Stimulated activated effector memory CD8-positive, alpha-beta T cell treated with anti-CD3 and anti-CD28 coated beads, Interleukin-12 subunit alpha, Interleukin-12 subunit beta, amount 100 ng/mL, for 72 hours (primary cell): ENCODE data around the gene NDFIP2.

Source experiments
- ATAC-seq: fragments of 150-1000 bp; cut with Tn5 transposase; 2 replicates; pipeline ENCODE4 v1.10.0; 2021
- DNase-seq, 2 donors: peaks; one replicate each; pipeline ENCODE4 v3.0.0; 2021 to 2022; ENCODE audit warnings: low spot score in 2 of 2
- H3K27ac Mint-ChIP-seq: one replicate; pipeline ENCODE4 v1.8.0; 2022; ENCODE audit warnings: mild to moderate bottlenecking, mixed read lengths
- H3K36me3 Mint-ChIP-seq: one replicate; pipeline ENCODE4 v1.8.0; 2022; ENCODE audit warnings: mild to moderate bottlenecking, mixed read lengths
- H3K4me1 Mint-ChIP-seq: one replicate; pipeline ENCODE4 v1.8.0; 2022; ENCODE audit warnings: mixed read lengths
- H3K4me3 Mint-ChIP-seq: one replicate; pipeline ENCODE4 v1.8.0; 2022; ENCODE audit warnings: mild to moderate bottlenecking, mixed read lengths
- H3K9me3 Mint-ChIP-seq: one replicate; pipeline ENCODE4 v1.8.0; 2022; ENCODE audit warnings: mixed read lengths

Gene NDFIP2

DNA sequence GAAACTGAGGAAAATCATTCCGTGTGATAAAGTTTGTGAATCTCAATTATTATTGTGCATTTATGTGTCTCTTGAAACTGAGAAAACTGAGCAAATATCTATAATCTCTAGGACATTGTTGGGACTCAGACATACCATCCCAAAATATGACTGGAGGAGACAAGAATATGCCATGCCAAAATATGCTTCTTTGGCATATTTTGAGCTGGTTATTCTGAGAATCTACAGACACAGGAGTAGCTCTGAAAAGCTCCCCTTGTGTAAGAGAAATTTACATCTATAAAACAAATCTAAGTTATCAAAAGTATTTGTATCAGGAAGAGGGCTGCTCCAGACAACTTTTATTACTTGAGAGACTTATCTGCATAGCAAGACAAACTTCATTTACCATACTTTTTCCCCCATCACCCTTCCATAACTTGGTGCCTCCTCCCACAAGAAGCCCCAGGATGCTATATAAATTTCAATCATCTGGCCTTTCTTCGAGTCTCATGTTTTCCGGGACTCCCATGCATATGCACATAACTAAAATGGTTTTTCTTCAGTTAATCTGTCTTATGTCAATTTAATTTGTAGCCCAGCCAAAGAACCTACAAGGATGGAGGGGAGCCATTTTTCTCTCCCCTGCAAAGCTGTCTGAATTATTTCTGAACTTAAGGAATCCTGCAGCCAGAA is 28.6 kb upstream of the NDFIP2 start:
- Mint-ChIP-seq H3K27ac (peak overlapping the region; percentile 94), H3K4me3 (peak overlapping the region; percentile 56), H3K9me3 (peaks cover 2% of the 10 kb centered on the region), H3K4me1 (peaks cover 76% of the 10 kb centered on the region), H3K36me3 (peaks cover 7% of the 10 kb centered on the region)
- DNase-seq (no peak), ATAC-seq (no peak)

GRCh38 chr13:79455331-79455730 is 25.6 kb upstream of the NDFIP2 start:
- H3K36me3 Mint-ChIP-seq = peaks cover 7% of the 10 kb centered on the region
- peak overlapping the region; percentile 88 for H3K27ac Mint-ChIP-seq
- no peak for DNase-seq
- no peak overlapping the region for H3K4me3 Mint-ChIP-seq
- ATAC-seq = no peak
- H3K9me3 Mint-ChIP-seq = peaks cover 2% of the 10 kb centered on the region
- H3K4me1 Mint-ChIP-seq = peaks cover 62% of the 10 kb centered on the region

DNA sequence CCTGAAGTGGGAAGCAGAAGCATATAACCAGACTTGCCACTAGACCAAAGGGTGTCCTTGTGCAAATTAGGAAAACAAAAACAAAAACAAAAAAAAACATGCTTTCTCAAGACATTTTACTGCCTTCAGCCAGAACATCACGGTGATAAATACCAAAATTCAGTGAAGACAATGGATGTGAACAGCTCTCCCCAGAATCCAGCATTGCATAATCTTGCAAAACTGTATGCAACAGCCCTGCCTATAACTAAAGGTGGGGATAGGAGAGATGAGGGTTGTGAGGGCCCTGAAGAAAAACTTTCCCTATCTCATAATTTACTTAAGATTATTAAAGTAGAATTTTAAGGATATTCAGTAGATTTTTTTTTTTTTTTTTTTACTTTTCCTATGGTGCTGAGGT is 24.9 kb upstream of the NDFIP2 start:
- no peak for ATAC-seq
- peaks cover 57% of the 10 kb centered on the region for H3K4me1 Mint-ChIP-seq
- H3K9me3 Mint-ChIP-seq = peaks cover 2% of the 10 kb centered on the region
- peak overlapping the region; percentile 88 for H3K27ac Mint-ChIP-seq
- H3K4me3 Mint-ChIP-seq = no peak overlapping the region
- H3K36me3 Mint-ChIP-seq = peaks cover 7% of the 10 kb centered on the region
- DNase-seq = no peak

- DNase-seq (no peak), ATAC-seq (peak; percentile 89)
- peaks cover 50% of the 10 kb centered on the region for H3K4me1 Mint-ChIP-seq
- peak overlapping the region; percentile 14 for H3K4me3 Mint-ChIP-seq
- no peaks in the 10 kb centered on the region for H3K36me3 Mint-ChIP-seq
- H3K27ac Mint-ChIP-seq = peak overlapping the region; percentile 88
- peaks cover 2% of the 10 kb centered on the region for H3K9me3 Mint-ChIP-seq
These were observed 24.1 kb upstream of the NDFIP2 start for GRCh38 chr13:79456656-79457365.

- no peaks in the 10 kb centered on the region for H3K36me3 Mint-ChIP-seq
- DNase-seq (no peak), ATAC-seq (no peak)
- peaks cover 45% of the 10 kb centered on the region for H3K4me1 Mint-ChIP-seq
- peak overlapping the region; percentile 88 for H3K27ac Mint-ChIP-seq
- peaks cover 2% of the 10 kb centered on the region for H3K9me3 Mint-ChIP-seq
- H3K4me3 Mint-ChIP-seq = peak overlapping the region; percentile 14
These were observed 23.6 kb upstream of the NDFIP2 start for GRCh38 chr13:79457390-79457789.

DNA sequence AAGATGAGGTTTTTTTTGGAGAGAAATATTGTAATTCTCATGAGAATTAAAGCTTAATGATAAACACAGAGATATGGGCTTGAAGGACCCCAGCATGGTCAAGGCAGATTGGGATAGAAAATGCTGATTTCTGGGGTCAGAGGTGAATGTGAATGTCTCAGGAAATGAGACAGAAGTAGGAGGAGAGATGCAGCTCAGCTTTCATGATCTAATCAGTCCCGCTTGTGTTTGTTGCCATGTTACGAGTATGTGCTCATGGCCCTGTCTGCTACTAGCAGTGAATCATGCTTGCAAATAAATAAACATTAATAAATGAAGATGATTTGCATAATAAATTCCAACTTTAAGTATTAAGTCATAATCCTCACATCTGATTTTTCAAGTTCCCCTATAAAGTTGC is 23.0 kb upstream of the NDFIP2 start:
- H3K27ac Mint-ChIP-seq = peak overlapping the region; percentile 88
- DNase-seq = no peak
- ATAC-seq = peak; percentile 87
- H3K4me3 Mint-ChIP-seq = peak overlapping the region; percentile 14
- H3K9me3 Mint-ChIP-seq = peaks cover 2% of the 10 kb centered on the region
- H3K4me1 Mint-ChIP-seq = peaks cover 39% of the 10 kb centered on the region
- H3K36me3 Mint-ChIP-seq = no peaks in the 10 kb centered on the region

GRCh38 chr13:79458436-79458835 is 22.5 kb upstream of the NDFIP2 start:
- H3K36me3 Mint-ChIP-seq = no peaks in the 10 kb centered on the region
- no peak for DNase-seq
- H3K4me3 Mint-ChIP-seq = no peak overlapping the region
- peak overlapping the region; percentile 88 for H3K27ac Mint-ChIP-seq
- H3K9me3 Mint-ChIP-seq = peaks cover 2% of the 10 kb centered on the region
- ATAC-seq = no peak
- H3K4me1 Mint-ChIP-seq = peaks cover 37% of the 10 kb centered on the region

DNA sequence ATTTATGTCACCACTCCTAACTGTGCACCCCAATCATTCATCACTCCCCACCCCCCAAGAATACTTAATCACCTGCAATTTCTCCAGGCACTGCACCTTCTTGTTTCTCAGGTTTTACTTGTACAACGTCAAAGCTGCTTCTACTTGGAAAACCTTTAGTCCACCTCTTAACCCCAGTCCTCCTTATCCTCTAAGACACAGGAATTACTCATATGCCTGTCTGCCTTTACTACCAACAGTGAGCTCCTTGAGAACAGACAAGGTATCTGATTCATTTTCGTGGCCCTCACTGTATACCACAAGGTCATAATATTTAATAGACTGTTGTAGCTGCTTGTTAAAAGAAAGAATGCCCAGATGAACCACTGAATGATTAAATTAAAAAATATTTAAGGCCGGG is 21.0 kb upstream of the NDFIP2 start:
- no peaks in the 10 kb centered on the region for H3K9me3 Mint-ChIP-seq
- H3K36me3 Mint-ChIP-seq = no peaks in the 10 kb centered on the region
- no peak for ATAC-seq
- H3K4me1 Mint-ChIP-seq = peaks cover 34% of the 10 kb centered on the region
- H3K27ac Mint-ChIP-seq = peak overlapping the region; percentile 2
- DNase-seq = no peak
- no peak overlapping the region for H3K4me3 Mint-ChIP-seq

GRCh38 chr13:79462895-79463294 is 18.1 kb upstream of the NDFIP2 start:
- Mint-ChIP-seq H3K4me3 (no peak overlapping the region), H3K4me1 (peaks cover 25% of the 10 kb centered on the region), H3K27ac (no peak overlapping the region), H3K36me3 (peaks cover 5% of the 10 kb centered on the region), H3K9me3 (no peaks in the 10 kb centered on the region)
- ATAC-seq = no peak
- DNase-seq = no peak

- H3K36me3 Mint-ChIP-seq = peaks cover 5% of the 10 kb centered on the region
- ATAC-seq (peak; percentile 70), DNase-seq (no peak)
- H3K4me1 Mint-ChIP-seq = peaks cover 27% of the 10 kb centered on the region
- H3K4me3 Mint-ChIP-seq = no peak overlapping the region
- H3K27ac Mint-ChIP-seq = no peak overlapping the region
- H3K9me3 Mint-ChIP-seq = no peaks in the 10 kb centered on the region
These were observed 17.4 kb upstream of the NDFIP2 start for GRCh38 chr13:79463604-79464003.

DNA sequence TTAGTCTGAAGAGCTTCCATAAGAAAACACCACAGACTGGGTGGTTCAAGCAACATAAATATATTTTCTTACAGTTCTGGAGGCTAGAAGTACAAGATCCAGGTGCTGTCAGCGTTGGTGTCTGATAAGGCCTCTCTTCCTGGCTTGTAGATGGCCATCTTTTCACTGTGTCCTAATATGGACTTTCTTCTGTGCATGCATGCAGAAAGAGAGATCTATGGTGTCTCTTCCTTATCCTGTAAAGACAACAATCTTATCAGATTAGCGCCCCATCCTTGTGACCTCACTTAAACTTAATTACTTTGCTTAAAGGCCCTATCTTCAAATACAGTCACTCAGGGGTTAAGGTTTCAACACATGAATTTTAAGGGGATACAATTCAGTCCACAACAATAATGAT is 14.1 kb upstream of the NDFIP2 start:
- Mint-ChIP-seq H3K36me3 (peaks cover 5% of the 10 kb centered on the region), H3K4me1 (peaks cover 20% of the 10 kb centered on the region), H3K4me3 (no peak overlapping the region), H3K9me3 (no peaks in the 10 kb centered on the region), H3K27ac (no peak overlapping the region)
- ATAC-seq = no peak
- DNase-seq = no peak

- Mint-ChIP-seq H3K36me3 (peaks cover 5% of the 10 kb centered on the region), H3K4me3 (no peak overlapping the region), H3K4me1 (peaks cover 17% of the 10 kb centered on the region), H3K27ac (no peak overlapping the region), H3K9me3 (no peaks in the 10 kb centered on the region)
- DNase-seq = no peak
- ATAC-seq = no peak
These were observed 12.6 kb upstream of the NDFIP2 start for GRCh38 chr13:79468402-79468801.

GRCh38 chr13:79468819-79469218 is 12.1 kb upstream of the NDFIP2 start:
- H3K27ac Mint-ChIP-seq = no peak overlapping the region

DNA sequence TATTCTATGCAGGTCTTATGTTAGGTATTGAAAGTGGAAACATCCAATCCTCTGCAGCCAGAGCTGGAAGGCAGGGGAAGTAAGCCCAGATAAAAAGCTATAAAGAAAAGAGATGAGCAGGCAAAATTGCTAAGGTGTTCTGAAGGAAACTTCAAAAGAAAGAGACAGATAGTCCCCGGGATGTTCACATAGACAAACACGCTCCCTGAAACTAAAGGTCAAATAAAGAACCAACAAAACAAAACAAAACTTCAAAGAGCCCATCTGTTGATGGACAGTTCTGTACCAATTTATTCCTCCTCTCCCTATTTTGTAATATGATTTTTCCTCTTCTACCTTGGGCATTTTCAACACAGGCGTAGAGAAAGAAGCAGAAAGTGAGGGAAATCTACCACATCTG is 11.3 kb upstream of the NDFIP2 start:
- peaks cover 14% of the 10 kb centered on the region for H3K4me1 Mint-ChIP-seq
- DNase-seq (no peak), ATAC-seq (no peak)
- no peak overlapping the region for H3K27ac Mint-ChIP-seq
- H3K36me3 Mint-ChIP-seq = peaks cover 5% of the 10 kb centered on the region
- no peaks in the 10 kb centered on the region for H3K9me3 Mint-ChIP-seq
- H3K4me3 Mint-ChIP-seq = no peak overlapping the region

More at GRCh38 chr13:79468819-79469218, 12.1 kb upstream of the NDFIP2 start:
- Mint-ChIP-seq H3K36me3 (peaks cover 5% of the 10 kb centered on the region), H3K4me1 (peaks cover 14% of the 10 kb centered on the region), H3K4me3 (no peak overlapping the region), H3K9me3 (no peaks in the 10 kb centered on the region)
- no peak for ATAC-seq
- DNase-seq = no peak

GRCh38 chr13:79470666-79471065 is 10.3 kb upstream of the NDFIP2 start:
- Mint-ChIP-seq H3K4me1 (peaks cover 13% of the 10 kb centered on the region), H3K9me3 (no peaks in the 10 kb centered on the region), H3K27ac (no peak overlapping the region), H3K4me3 (no peak overlapping the region), H3K36me3 (peaks cover 4% of the 10 kb centered on the region)
- no peak for DNase-seq
- no peak for ATAC-seq

DNA sequence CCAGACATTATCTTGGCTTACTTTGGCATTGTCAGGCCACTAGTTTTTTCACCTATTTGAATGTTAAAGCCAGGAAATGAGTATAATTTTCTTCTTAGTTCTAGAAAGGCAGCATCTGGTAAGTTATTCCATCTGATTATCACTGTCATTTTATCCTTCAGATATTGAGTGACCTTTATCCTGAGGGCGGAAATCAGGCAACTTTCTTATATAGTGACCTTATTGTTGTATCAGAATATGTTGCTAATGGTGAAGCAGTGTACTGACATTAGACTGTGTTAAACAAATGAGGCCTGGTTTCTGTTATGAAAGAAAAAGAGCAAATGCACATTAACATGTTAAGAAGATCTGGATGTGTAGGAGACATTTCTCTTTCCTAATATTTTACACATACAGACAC is 5.4 kb upstream of the NDFIP2 start:
- DNase-seq = no peak
- H3K4me1 Mint-ChIP-seq = peaks cover 23% of the 10 kb centered on the region
- no peaks in the 10 kb centered on the region for H3K9me3 Mint-ChIP-seq
- no peak overlapping the region for H3K27ac Mint-ChIP-seq
- no peak for ATAC-seq
- H3K36me3 Mint-ChIP-seq = peaks cover 6% of the 10 kb centered on the region
- H3K4me3 Mint-ChIP-seq = no peak overlapping the region
